ENCODE results near the gene PIGH.

GRCh38 chr14:67641902-67642749 lies 42.1 kb upstream of the PIGH start:
- TF ChIP-seq CTCF (IDR thresholded peaks at IDR 0.05) (no peak), POLR2A (IDR thresholded peaks at IDR 0.05) (no peak)

Measured in right lobe of liver (tissue), 4 donors.